Mesendoderm (in vitro differentiated cells): ENCODE results near the gene PRKN.
"Not testable (repeated sequence)": the region's sequence is repeated elsewhere in the genome, so short reads cannot be mapped to it uniquely, and the experiment has no call there.

Experiments
- DNase-seq: peaks from one replicate; pipeline ENCODE4 v3.0.0; 2013
- H2AK5ac ChIP-seq: 2 replicates; pipeline ENCODE4 v1.6.1; 2013; ENCODE audit warnings: low read length, inconsistent platforms
- H2BK120ac ChIP-seq: 2 replicates; pipeline ENCODE4 v1.6.1; 2013; ENCODE audit warnings: low read depth, mild to moderate bottlenecking, low read length, moderate library complexity, mixed read lengths
- H2BK15ac ChIP-seq: replicated peaks from 2 replicates; pipeline ENCODE4 v1.6.1; 2013; ENCODE audit warnings: low read depth, mild to moderate bottlenecking, moderate library complexity
- H2BK5ac ChIP-seq: 2 replicates; pipeline ENCODE4 v1.6.1; 2013; ENCODE audit warnings: low read length, inconsistent platforms
- H3K18ac ChIP-seq: 2 replicates; pipeline ENCODE4 v1.6.1; 2013; ENCODE audit warnings: mild to moderate bottlenecking, low read length, mixed read lengths
- H3K23ac ChIP-seq: one replicate; pipeline ENCODE4 v1.6.1; 2013; ENCODE audit warnings: low read length
- H3K27ac ChIP-seq: 2 replicates; pipeline ENCODE4 v1.5.1; 2013; ENCODE audit warnings: low read depth, mild to moderate bottlenecking, inconsistent platforms, low read length, moderate library complexity
- H3K27me3 ChIP-seq: 2 replicates; pipeline ENCODE4 v1.6.1; 2013; ENCODE audit warnings: low read length, control low read depth, mild to moderate bottlenecking, inconsistent platforms; ENCODE audit not compliant: insufficient read depth, poor library complexity
- H3K36me3 ChIP-seq: 2 replicates; pipeline ENCODE4 v1.6.1; 2013; ENCODE audit warnings: low read length, inconsistent platforms; ENCODE audit not compliant: control insufficient read depth, insufficient read depth
- H3K4ac ChIP-seq: one replicate; pipeline ENCODE4 v1.6.1; 2013; ENCODE audit warnings: low read depth, mild to moderate bottlenecking, low read length, moderate library complexity
- H3K4me1 ChIP-seq: 2 replicates; pipeline ENCODE4 v1.6.1; 2013; ENCODE audit warnings: low read depth, low read length, inconsistent platforms; ENCODE audit not compliant: control insufficient read depth
- H3K4me2 ChIP-seq: 2 replicates; pipeline ENCODE4 v1.6.1; 2013; ENCODE audit warnings: low read length
- H3K4me3 ChIP-seq: 2 replicates; pipeline ENCODE4 v1.5.1; 2013; ENCODE audit warnings: mild to moderate bottlenecking, low read length
- H3K56ac ChIP-seq: one replicate; pipeline ENCODE4 v1.6.1; 2013; ENCODE audit warnings: low read length
- H3K79me1 ChIP-seq: 2 replicates; pipeline ENCODE4 v1.6.1; 2013; ENCODE audit warnings: low read length, inconsistent platforms
- H3K79me2 ChIP-seq: 2 replicates; pipeline ENCODE4 v1.6.1; 2013; ENCODE audit warnings: mild to moderate bottlenecking, low read length; ENCODE audit not compliant: control insufficient read depth, insufficient read depth
- H3K9ac ChIP-seq: 2 replicates; pipeline ENCODE4 v1.6.1; 2013; ENCODE audit warnings: low read length, inconsistent platforms
- H4K5ac ChIP-seq: one replicate; pipeline ENCODE4 v1.6.1; 2013; ENCODE audit warnings: low read length
- H4K8ac ChIP-seq: one replicate; pipeline ENCODE4 v1.6.1; 2013; ENCODE audit warnings: low read depth, mild to moderate bottlenecking, control low read depth, low read length, moderate library complexity
- WGBS: extraction: QIAGEN DNeasy Blood & Tissue Kit; methylation state at CpG from one replicate; pipeline ENCODE4 v1.1.7; 2013; ENCODE audit warnings: low lambda C conversion rate, missing lambda C conversion rate; ENCODE audit not compliant: insufficient coverage; ENCODE audit errors: extremely low coverage; 5-methylcytosine and 5-hydroxymethylcytosine counted together

PRKN gene

DNA sequence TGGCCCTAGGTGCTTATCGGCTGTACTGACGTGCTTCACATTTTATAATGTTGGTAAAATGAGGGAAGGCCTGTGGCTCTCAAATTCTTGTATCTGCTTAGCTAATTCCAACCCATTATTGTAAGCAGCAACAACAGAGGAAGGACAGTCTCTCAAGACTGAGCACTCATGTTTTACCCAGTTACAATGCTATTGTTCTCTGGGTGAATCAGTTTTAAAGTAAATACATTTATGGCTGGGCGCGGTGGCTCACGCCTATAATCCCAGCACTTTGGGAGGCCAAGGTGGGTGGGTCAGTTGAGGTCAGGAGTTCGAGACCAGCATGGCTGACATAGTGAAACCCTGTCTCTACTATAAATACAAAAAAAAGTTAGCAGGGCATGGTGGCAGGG, 194.6 kb downstream of the PRKN start:
- no peak overlapping the region for H3K9ac ChIP-seq
- H2BK5ac ChIP-seq = no peak overlapping the region
- no peaks in the 10 kb centered on the region for H3K27me3 ChIP-seq
- DNase-seq = no peak
- H3K36me3 ChIP-seq = no peaks in the 10 kb centered on the region
- H3K4me3 ChIP-seq = no peak overlapping the region
- H3K79me2 ChIP-seq = no peaks in the 10 kb centered on the region
- no CpG with 5 or more reads among the region's 6 CpGs for WGBS
- H3K18ac ChIP-seq = no peak overlapping the region
- H2BK15ac ChIP-seq = no peak overlapping the region
- H2AK5ac ChIP-seq = no peak overlapping the region
- H3K4me2 ChIP-seq = no peak overlapping the region
- no peak overlapping the region for H3K27ac ChIP-seq
- H4K8ac ChIP-seq = no peak overlapping the region
- no peak overlapping the region for H4K5ac ChIP-seq
- H3K23ac ChIP-seq = no peak overlapping the region
- no peaks in the 10 kb centered on the region for H3K4me1 ChIP-seq
- no peaks in the 10 kb centered on the region for H3K79me1 ChIP-seq
- H3K56ac ChIP-seq = no peak overlapping the region
- no peak overlapping the region for H3K4ac ChIP-seq
- H2BK120ac ChIP-seq = no peak overlapping the region

DNA sequence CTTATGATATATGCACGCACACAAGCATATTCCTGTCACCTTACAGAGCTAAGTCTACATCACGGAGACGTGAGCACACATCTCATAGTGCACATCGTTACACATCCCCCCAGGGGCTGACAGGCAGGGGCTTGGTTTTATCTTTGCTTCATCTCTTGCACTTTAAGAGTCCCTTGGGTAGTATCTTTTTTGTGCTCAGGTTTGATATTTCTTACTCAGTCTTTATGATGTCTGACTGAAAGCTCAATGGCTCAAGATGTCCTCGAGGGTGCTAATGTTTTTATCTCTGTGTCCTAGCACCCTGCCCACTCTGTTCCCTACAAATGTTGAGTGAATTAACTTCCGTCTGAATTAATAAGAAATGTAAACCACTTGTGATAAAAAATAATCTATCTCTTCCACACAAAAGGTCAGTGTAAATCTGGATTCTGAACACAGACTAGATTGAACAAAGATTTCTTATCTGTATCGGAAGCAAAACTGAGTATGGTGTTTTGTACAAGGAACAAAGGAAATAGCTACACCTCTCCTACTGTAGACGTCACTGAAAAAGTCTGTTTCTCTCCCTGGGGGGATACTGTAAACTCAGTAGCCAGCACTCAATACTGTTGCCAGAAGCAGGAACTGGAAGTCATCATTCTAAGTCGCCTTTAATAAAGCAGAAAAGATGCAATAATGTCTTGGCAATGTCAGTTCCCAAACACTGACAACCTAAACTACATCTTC, 195.1 kb downstream of the PRKN start:
- H4K8ac ChIP-seq = no peak overlapping the region

DNA sequence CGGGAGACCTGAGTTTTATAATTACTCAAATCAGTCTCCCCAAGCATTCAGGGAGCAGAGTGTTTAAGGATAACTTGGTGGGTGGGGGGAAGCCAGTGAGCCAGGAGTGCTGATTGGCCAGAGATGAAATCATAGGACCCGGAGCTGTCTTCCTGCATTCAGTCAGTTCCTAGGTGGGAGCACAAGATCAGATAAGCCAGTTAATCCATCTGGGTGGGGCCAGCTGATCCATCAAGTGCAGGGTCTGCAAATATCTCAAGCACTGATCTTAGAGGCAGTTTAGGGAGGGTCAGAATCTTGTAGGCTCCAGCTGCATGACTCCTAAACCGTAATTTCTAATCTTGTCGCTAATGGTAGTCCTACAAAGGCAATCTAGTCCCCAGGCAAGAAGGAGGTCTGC, 196.2 kb downstream of the PRKN start:
- H2BK5ac ChIP-seq, H3K23ac ChIP-seq, H4K8ac ChIP-seq, H2BK15ac ChIP-seq, H2BK120ac ChIP-seq, H3K4me2 ChIP-seq, H2AK5ac ChIP-seq, H3K79me2 ChIP-seq, H3K4ac ChIP-seq, H3K9ac ChIP-seq, H3K56ac ChIP-seq, H3K36me3 ChIP-seq, H3K18ac ChIP-seq, H3K4me3 ChIP-seq, H3K27me3 ChIP-seq, H4K5ac ChIP-seq, H3K4me1 ChIP-seq, H3K27ac ChIP-seq, DNase-seq, H3K79me1 ChIP-seq: not testable (repeated sequence)
- no CpG with 5 or more reads among the region's 4 CpGs for WGBS

More for the DNA sequence above, 195.1 kb downstream of the PRKN start:
- DNase-seq = no peak
- H3K4me3 ChIP-seq = no peak overlapping the region
- no peaks in the 10 kb centered on the region for H3K27me3 ChIP-seq
- no peaks in the 10 kb centered on the region for H3K4me1 ChIP-seq
- H2BK15ac ChIP-seq = no peak overlapping the region
- no peak overlapping the region for H2BK120ac ChIP-seq
- H3K79me1 ChIP-seq = no peaks in the 10 kb centered on the region
- H3K4ac ChIP-seq = no peak overlapping the region
- H3K27ac ChIP-seq = no peak overlapping the region
- no CpG with 5 or more reads among the region's 9 CpGs for WGBS
- H3K79me2 ChIP-seq = no peaks in the 10 kb centered on the region
- H3K9ac ChIP-seq = no peak overlapping the region
- H3K56ac ChIP-seq = no peak overlapping the region
- H3K4me2 ChIP-seq = no peak overlapping the region
- no peak overlapping the region for H3K18ac ChIP-seq
- H3K36me3 ChIP-seq = no peaks in the 10 kb centered on the region
- no peak overlapping the region for H3K23ac ChIP-seq
- H2AK5ac ChIP-seq = no peak overlapping the region
- H4K5ac ChIP-seq = no peak overlapping the region
- H2BK5ac ChIP-seq = no peak overlapping the region

DNA sequence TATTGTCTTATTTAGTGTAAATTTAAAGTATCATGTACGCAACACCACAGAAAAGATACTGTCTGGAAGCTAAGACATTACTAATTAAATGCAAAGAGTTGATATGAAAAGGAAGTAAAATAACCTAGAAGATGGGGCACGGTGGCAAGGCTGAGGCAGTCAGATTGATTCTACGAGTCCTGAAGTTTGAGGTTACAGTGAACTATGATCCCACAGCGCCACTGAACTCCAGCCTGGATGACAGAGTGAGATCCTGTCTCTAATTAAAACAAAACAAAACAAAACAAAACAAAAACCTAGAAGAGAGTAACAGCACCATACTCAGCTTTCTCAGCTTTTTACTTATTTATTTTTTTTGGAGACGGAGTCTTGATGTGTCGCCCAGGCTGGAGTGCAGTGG, 199.0 kb downstream of the PRKN start:
- H4K8ac ChIP-seq = no peak overlapping the region
- H2BK15ac ChIP-seq = no peak overlapping the region
- H2BK5ac ChIP-seq = no peak overlapping the region
- DNase-seq = no peak
- H3K56ac ChIP-seq = no peak overlapping the region
- H4K5ac ChIP-seq = no peak overlapping the region
- H3K27ac ChIP-seq = no peak overlapping the region
- H3K4ac ChIP-seq = no peak overlapping the region
- no peaks in the 10 kb centered on the region for H3K4me1 ChIP-seq
- H3K4me2 ChIP-seq = no peak overlapping the region
- no peak overlapping the region for H3K9ac ChIP-seq
- H3K79me1 ChIP-seq = no peaks in the 10 kb centered on the region
- H3K79me2 ChIP-seq = no peaks in the 10 kb centered on the region
- no peak overlapping the region for H3K4me3 ChIP-seq
- no peak overlapping the region for H2BK120ac ChIP-seq
- H3K27me3 ChIP-seq = no peaks in the 10 kb centered on the region
- no peaks in the 10 kb centered on the region for H3K36me3 ChIP-seq
- H3K18ac ChIP-seq = no peak overlapping the region
- no peak overlapping the region for H2AK5ac ChIP-seq
- no peak overlapping the region for H3K23ac ChIP-seq
- no CpG with 5 or more reads among the region's 6 CpGs for WGBS

DNA sequence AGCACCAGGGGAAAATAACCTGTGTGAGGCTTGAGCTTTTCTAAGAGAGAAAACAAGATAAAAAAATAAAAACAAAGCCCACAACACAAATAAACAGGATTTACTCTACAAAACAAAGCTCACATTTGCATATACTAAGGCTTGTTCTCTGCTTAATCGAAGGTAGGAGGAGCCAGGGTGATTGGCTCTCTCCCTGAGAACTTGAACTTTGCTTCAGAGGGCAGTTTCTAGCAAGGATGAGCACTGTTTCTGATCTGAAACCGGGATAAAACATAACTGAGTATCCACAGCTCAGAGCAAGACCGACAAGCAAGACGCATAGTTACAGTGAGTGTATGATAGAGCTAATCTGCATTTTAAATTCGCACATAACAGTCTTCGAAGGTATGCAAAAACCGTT, 200.6 kb downstream of the PRKN start:
- H3K4me2 ChIP-seq = no peak overlapping the region
- no peaks in the 10 kb centered on the region for H3K79me2 ChIP-seq
- H4K8ac ChIP-seq = no peak overlapping the region
- H3K27ac ChIP-seq = no peak overlapping the region
- H2BK5ac ChIP-seq = no peak overlapping the region
- no peaks in the 10 kb centered on the region for H3K79me1 ChIP-seq
- no peak overlapping the region for H3K9ac ChIP-seq
- no peaks in the 10 kb centered on the region for H3K36me3 ChIP-seq
- H4K5ac ChIP-seq = no peak overlapping the region
- H3K27me3 ChIP-seq = no peaks in the 10 kb centered on the region
- no peak overlapping the region for H3K4me3 ChIP-seq
- WGBS = no CpG with 5 or more reads among the region's 7 CpGs
- no peak overlapping the region for H2AK5ac ChIP-seq
- no peak for DNase-seq
- H3K4ac ChIP-seq = no peak overlapping the region
- no peaks in the 10 kb centered on the region for H3K4me1 ChIP-seq
- no peak overlapping the region for H3K23ac ChIP-seq
- no peak overlapping the region for H2BK15ac ChIP-seq
- no peak overlapping the region for H2BK120ac ChIP-seq
- no peak overlapping the region for H3K56ac ChIP-seq
- no peak overlapping the region for H3K18ac ChIP-seq

DNA sequence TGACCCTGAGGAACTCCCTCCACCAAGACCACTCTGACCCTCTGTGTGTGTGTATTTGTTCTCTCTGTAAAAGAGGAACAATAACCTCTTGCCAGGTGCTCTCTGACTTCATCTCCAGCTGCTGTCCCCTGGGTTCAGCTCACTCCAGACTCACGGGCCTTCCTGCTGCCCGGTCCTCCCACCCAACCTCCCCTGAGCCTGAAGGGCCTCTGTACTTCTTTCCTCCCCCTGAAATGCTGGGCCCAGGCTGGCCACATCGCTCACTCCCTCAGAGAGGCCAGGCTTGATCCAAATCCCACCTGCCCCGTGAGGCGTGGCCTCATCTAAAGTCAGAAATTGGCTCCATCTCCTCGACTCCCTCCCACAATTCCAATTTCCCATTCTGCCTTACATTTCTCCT, 202.4 kb downstream of the PRKN start:
- Histone ChIP-seq H2AK5ac (no peak overlapping the region), H3K4me3 (no peak overlapping the region), H3K23ac (no peak overlapping the region), H2BK15ac (no peak overlapping the region), H3K79me1 (no peaks in the 10 kb centered on the region), H3K27ac (no peak overlapping the region), H3K4me1 (no peaks in the 10 kb centered on the region), H3K18ac (no peak overlapping the region), H3K36me3 (no peaks in the 10 kb centered on the region), H3K56ac (no peak overlapping the region), H3K4me2 (no peak overlapping the region), H4K8ac (no peak overlapping the region), H3K79me2 (no peaks in the 10 kb centered on the region), H2BK120ac (no peak overlapping the region), H3K27me3 (no peaks in the 10 kb centered on the region), H3K4ac (no peak overlapping the region), H4K5ac (no peak overlapping the region), H2BK5ac (no peak overlapping the region), H3K9ac (no peak overlapping the region)
- WGBS = no CpG with 5 or more reads among the region's 6 CpGs
- no peak for DNase-seq
